NCI-H146 treated with DMSO at 0.1 percent for 48 hours (cell line): ENCODE data around the gene SLC66A2.
"Not testable (repeated sequence)": the region's sequence is repeated elsewhere in the genome, so short reads cannot be mapped to it uniquely, and the experiment has no call there.

Experiments used
- DNase-seq: peaks from one replicate; lab custom pipeline; 2025; ENCODE audit not compliant: unreplicated experiment; lab: John Stamatoyannopoulos, UW

The SLC66A2 gene

DNA sequence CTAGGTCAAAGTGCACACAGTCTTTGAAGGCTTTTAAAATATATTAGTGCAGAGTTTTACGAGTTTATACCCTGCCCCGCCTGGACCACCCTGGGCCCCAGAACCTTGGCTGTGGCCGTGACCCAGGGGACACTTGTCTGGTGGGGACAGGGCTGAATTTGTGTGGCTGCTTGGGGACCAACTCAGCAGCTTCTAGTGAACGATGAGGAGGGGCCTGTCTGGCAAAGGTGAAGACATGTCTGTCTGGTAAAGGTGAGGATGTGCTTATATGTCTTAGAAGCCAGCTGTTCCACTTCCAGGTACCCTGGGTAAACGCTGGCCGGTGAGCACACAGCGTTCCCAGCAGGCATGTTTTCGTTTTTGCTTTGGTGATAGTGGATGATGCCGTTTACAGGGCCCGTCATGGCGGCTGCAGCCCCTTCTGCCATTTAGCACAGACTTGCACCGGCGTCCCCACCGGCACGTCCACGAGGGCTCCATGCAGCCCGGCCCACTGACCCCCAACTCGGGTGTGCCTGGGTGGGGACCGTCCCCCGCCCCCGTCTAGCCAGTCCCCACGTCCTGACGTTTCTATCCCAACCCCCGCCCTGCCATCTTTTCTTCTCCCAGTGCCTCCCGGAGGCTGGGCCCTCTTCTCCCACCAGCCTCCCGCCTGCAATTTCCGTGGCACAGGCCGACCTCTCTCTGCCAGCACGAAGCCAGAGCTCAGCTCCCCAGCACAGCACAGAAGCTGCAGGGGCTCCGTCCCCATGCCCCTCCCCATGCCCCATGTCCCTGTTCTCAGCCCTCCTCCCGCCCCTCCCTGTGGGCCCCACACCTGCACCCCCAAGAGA, 67.8 kb downstream of the SLC66A2 start:
- no peak for DNase-seq

- no peak for DNase-seq
These were observed 68.8 kb downstream of the SLC66A2 start for GRCh38 chr18:79882522-79883241.

DNA sequence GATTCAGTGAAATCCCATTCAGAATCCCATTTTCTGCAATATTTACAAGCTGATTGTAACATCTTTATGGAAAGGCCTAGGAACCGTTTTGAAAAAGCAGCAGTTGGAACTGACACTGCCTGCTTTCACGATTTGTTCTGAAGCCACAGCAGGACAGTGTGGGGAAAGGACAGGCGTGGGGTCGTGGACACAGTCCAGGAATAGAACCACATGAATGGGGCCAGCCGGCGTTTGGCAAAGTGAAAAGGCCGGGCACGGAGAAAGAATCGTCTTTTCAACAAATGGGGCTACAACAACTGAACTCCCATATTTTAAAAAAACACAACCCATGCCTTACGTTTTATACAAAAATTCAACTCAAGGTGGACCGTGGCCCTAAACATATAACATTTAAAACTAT, 69.8 kb downstream of the SLC66A2 start:
- no peak for DNase-seq

DNA sequence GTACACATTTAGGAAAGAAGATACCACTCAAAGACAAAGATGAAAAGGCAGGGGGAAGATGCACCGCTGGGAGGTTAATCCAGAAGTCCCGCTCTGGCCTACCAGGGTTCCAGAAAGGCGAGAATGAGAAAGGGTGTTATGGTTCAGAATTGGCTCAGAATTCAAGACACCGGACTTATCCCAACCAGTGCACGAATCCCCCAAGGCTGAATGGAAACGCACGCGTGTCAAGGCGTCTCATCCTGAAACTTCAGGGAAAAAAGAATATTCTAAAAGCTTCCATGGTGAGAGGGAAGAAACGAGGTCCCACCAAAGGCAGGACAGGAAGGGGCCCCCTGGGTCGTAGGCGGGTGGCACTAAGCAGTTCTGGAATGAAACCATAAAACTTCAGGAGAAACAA, 71.9 kb downstream of the SLC66A2 start:
- no peak for DNase-seq

DNA sequence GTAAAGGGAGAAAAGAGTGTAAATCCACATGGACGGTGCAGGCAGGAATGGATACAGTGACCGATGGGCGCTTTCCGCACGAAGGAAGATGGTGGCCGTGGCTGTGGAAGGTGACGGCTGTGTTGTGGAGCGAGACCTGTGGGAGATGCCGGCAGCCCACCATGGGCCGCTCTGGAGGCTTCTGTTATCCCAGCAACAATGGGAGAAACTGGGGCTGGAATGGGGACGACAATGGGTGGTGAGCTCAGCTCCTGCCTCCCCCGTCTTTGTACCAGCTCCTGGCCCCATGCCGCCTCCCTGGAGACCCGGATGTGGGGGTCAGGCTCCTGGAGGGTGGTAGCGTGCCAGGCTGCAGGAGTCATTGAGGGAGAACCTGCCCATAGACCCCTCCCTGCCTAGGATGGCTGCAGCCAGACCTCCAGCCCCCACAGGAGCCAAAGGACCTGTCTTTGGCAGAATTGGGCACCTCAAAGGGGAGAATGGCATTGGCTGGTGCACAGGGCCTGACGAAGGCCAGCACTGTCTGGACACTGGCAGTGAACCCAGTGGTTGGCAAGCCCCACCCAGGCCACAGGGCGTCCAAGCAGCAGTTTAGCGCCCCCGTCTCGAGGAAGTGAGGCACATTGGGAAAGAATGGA, 72.6 kb downstream of the SLC66A2 start:
- DNase-seq = no peak

- DNase-seq = not testable (repeated sequence)
These were observed 73.2 kb downstream of the SLC66A2 start for GRCh38 chr18:79878246-79878645.

DNA sequence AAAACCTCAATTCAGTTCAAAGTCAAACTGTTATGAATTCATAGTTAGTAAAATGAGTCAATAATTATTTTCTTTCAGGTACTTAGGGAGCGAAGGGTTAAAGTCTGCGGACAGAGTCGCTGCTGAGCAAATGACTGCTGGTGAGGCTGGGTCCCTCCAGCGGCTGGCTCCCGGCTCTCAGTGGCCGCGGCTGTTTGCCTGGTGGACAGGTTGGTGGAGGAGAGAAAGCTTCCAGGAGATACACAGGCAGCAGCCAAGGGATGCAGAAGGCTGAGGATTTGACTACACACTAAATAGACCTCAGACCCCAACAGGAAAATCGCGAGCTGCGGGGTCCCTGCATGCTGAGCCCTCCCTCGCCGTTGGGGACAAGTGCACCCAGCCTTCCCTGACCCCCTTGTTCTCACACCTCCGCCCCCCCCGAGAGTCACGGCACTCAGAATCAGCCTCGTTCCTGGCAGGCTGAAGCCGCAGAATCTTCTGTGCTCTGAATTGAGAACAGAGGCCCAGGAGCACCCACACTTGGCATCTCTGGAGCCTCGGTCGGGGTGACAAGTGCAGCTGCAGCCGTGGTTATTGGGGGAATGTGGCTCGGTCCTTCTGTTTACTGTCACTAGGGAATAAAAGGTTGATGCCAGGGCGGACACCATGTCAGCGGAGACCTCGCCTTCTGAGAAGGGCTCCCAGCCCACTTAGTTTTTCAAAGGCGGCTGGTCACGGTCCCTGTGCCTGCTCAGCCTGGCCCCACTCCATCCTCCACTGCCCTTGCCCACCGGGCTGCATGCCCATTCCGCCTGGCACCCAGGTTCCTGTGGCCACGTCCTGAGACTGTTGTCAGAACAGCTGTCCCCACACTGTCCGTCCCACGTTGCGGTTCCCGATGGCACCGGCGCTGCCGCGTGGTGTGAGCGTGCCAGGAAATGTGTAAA, 74.0 kb downstream of the SLC66A2 start:
- peak; percentile 20 for DNase-seq

DNA sequence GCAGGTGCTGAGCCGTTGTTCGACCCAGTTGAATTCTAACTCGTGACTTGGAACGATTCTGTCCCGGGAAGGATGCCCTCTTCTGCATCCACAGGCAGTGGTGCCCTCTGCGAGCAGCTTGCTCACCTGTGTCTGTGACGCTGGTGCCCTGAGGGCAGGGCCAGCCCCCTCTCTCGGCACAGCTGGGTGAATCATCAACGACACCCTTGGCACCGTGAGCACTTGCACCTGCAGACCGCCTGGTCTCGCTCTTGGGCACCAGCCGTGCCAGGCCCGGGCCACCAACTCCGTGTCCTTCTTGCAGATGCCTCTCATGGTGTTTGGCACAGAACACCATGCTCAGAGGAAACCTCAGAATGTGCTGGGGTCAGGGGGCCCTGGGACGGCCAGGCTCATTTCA, 75.0 kb downstream of the SLC66A2 start:
- no peak for DNase-seq

- DNase-seq = no peak
These were observed 75.5 kb downstream of the SLC66A2 start for GRCh38 chr18:79875931-79876461.

- DNase-seq = no peak
These were observed 75.9 kb downstream of the SLC66A2 start for GRCh38 chr18:79875531-79875919.

GRCh38 chr18:79874553-79875530, 76.6 kb downstream of the SLC66A2 start:
- no peak for DNase-seq

- no peak for DNase-seq
These were observed 77.9 kb downstream of the SLC66A2 start for GRCh38 chr18:79873449-79874110.

DNA sequence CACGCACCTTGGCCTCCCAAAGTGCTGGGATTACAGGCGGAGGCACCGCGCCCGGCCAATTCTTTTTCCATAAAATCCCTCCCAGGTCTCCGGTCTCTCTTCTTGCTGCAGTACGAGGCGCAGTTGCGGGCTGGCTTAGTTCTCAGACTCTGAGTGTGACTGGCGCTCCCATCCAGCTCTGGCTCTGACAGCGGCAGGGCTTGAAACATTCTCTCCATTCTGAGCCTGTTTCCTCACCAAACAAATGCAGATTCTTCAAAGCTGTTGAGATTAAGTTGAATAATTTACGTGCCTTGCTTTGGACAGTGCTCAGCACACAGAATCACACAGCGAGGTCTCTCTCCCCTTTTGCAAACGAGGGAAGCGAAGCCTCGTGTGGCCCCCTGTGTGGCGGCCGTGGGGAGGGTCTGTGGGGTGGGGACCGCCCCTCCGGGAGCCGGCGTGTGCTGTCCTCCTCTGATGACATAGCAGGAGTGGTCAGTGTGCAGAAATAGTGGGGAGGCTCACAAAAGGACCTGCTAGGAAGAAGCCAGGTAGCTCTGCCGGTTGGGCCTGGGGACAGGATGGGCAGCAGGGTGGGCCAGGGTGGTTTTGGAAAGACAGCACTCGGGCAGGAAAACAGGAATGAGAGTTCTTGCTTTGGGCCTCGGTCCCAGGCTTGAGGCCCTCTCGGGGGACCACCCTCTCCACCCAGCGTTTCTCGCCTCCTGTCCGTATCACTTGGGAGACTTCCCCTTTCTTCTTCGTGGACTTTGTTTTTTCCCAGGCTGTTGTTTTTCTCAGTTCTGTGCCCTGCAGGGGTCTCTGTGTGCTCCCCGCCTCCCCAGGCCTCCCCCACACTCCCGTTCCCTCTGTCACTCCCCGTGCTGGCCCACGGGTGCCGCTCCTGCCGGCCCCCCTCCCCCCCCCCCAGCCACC, 78.7 kb downstream of the SLC66A2 start:
- no peak for DNase-seq

DNA sequence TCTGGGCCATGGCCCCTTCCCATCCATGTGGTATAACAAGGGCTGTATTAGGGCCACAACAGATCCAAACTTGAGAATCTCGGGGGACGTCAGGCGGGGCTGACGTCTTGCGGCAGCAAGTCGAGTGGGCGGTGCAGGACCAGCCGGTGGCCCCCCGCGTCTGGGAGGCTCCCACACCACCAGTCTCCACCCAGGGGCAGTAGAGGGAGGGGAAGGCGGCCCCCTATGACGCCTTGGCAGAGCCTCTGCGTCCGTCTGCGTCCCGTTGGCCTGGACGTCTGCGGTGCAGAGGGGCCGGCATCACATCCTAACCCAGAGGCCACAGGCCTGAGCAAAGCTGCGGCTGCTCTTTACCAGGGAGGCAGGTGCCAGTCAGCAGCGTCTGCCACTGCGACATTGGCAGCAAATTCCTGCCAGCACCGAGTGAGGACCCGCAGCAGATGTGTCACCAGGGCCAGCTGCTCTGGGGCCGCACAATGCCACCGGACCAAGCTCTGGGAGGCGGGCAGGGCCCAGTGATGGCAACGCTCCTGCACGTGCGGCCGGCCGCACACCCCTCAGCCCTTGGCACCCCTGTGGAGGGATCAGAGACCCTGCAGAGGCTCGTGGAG, 79.9 kb downstream of the SLC66A2 start:
- DNase-seq = no peak

DNA sequence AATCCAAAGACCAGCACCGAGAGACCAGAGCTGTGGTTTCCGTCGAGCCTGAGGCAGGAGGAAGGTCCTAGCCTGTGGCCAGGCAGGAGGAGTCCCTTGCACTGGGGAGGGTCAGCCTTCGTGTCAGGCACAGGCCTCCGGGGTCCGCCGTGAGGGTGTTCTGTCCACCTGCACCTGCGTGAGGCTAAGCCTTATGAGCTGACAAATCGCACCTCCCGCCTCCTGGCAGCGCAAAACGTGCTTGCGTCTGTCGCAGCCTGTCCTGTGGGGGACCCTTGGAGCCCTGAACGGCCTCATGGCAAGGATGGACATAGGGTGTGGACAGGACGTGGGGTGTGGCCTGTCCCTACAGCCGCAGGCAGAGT, 80.4 kb downstream of the SLC66A2 start:
- no peak for DNase-seq

DNA sequence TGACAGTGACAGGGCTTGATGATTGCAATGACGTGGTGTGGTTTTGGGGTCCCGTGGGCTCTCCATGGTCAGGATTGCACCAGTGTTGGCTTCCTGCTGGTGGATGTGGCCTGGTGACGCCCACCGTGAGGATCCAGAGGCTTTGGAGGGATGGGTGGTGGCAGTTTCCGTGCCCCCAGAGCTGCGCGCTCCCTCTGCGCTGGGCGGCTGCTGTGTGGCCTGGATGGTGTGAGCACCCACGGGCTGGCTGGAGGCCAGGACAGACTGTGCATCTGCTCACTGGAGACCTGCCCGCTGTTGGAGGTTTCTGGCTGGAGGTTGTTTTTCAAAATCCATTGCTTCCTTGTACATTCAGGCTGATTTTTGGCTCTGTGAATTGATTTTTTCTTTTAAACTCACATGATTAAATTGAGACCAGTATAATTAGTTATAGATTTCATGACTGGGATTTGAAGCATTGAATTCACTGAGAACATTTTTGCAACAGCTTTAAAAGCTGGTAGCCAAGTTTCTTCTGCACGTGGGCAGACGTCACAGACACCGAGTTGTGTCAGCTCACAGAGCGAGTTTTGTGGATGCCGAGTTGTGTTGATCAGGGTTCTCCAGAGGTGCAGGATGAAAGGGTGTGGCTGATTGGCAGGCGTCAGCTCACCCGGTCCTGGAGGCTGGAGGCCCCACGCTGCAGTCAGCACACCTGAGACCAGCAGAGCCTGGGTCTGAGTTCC, 81.0 kb downstream of the SLC66A2 start:
- no peak for DNase-seq
